NK-92 treated with Interleukin-12 subunit alpha and Interleukin-12 subunit beta, amount 100 ng/mL, for 24 hours (cell line): ENCODE results near the gene ZBTB42.

Experiments used
- DNase-seq: peaks from one replicate; lab custom pipeline; 2025; lab: John Stamatoyannopoulos, UW

ZBTB42 gene

DNA sequence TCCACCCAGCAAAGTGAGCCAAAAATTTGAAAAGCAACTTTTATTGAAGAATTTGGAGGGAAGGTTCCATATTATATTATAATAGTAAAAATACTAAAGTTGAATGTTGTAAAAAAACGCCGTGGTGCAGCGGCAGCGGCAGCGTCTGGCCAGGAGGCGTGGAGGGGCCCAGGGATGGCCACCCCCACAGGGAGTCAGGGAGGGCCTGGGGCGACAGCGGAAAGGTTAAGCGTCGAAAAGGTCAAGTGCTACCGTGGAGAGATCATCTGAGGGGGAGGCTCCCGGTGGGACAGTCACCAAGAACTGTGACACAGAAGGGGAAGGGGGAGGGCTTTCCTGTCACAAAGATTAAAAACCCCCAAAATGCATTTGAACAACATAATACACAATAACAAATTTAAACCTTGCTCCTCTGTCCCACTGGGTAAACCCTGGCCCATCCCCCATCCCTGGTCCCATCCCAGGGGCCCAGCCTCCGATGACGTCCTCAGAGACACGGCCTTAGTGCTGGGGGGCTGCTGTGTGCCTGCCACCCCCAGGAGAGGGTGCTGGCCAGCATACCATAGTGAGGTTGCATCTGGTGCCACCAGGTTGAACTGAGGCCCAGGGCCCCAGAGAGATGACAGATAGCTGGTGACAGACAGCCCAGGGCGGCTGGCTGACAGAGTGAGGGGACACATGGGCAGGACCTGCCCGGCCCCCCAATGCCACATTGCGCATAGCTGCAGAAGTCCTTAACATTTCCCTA is 31.4 kb upstream of the ZBTB42 start:
- no peak for DNase-seq

DNA sequence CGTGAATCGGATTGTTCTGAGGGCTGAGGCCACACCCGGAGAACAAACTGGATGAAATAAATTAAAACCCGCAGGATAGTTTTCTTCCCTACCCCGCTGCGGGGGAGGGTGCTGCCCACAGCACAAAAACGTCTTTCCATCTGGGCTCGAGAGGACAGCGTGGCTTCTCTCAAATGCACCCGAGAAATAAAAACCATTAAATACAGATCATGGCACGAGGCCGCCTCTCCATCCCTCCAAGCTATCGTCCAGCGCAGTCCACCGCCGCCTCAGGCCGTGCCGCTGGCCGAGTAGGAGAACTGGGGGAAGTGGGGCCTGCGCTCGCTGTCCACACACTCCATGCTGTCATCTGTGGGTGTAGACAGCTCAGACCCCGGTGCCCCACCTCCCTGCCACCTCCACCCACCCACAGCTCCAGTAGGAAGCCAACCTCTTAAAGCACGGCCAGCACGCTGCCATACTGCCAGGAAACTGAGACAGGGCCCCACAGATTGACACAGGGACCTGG is 30.8 kb upstream of the ZBTB42 start:
- no peak for DNase-seq

DNA sequence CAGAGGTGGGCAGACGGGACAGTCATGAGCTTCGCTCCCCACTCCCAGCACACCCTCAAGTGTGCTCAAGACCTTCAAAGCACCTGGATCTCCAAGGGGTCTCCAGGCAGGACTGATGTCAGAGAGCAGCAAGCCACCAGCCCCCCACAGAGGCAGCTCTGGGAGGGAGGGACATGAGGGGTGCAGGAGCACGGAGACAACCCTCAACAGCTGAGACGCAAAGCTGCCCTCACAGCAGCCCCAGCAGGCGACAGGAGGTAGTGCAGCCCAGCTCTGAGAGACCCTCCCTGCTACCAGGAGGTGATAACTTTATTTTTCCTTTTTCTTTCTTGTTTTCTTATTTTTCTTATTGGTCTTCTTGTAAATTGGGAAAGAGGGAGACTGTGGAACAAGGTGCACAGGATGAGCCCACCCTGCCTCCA is 30.0 kb upstream of the ZBTB42 start:
- no peak for DNase-seq

DNA sequence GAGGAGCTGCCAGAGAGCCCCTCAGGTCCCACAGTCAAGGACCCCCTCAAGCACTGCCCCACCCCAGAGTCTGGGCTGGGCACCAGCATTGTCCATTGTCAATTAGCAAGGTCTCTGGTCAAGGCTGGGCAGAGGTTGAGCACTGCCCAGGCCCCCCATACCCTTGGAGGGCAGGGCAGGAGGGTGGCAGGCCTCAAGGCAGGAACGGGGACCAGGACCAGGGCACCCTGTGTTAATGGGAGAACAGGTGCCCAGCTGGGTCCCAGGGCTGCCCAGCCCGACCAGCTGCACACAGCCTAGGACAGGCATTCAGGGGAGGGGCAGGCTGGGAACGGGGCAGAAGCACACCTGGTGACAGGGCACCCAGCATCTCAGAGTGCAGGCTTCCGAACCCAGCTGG is 29.5 kb upstream of the ZBTB42 start:
- DNase-seq, result no peak

DNA sequence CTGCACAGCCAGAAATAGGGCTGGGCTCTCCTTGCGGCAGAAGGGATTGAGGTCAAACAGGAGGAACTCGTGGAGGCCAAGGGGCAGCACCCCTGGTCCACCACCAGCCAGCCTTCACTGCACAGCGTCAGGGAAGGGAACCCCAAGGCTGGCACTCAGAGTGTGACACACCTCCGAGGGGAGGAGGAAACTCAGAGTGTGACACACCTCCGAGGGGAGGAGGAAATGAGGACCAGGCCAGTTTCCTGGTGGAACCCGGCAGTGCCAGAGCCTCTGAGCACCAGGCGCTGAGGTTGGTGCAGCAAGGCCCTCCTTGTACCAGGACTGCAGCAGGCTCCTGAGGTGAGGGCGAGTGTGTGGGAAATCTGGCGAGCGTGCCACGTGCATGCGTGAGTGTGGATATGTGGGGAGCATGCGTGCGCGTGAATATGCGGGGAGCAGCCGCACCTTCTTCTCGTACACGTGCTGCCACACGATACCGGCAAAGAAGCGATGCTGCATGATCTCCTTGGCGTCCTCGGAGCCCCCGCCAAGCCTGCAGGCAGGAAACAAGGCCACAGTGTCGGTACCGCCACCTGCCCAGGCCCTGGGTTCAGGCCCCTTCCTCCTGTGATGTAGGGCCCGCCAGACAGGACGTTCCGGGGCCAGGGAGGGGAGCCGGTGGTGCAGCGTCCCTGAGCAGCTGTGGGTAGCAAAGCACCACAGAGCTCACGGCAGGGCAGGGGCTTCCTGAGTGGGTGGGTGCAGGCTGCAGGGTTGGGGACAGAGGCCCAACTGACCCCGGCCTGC is 28.8 kb upstream of the ZBTB42 start:
- no peak for DNase-seq

DNA sequence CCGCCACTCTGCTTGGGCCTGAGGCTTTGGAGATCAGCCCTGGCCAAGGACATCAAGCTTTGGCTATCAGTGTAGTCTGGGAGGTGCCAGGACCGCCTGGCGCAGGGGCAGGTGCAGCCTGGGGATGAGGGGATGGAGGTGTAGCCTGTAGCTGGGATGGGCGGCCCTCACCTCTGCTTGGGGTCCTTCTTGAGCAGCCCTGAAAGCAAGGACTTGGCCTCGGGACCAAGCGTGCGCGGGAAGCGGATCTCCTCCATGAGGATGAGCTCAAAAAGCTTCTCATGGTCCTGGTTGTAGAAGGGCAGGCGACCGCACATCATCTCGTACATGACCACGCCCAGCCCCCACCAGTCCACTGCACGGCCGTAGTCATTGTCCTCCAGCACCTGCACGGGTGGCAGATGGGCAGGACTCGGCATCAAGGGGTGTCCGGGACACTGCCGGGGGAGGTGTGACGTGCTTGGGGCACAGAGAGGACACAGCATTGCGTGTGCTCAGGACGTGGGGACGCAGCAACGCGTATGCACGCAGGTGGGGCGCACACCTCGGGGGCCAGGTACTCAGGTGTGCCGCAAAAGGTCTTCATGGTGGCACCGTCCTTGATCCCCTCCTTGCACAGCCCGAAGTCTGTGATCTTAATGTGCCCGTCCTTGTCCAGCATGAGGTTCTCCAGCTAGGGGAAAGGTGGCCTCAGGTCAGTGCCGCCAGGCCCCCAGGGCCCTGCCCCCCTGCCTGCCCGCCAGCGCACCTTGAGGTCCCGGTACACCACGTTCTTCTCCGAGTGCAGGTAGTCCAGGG is 28.0 kb upstream of the ZBTB42 start:
- no peak for DNase-seq

DNA sequence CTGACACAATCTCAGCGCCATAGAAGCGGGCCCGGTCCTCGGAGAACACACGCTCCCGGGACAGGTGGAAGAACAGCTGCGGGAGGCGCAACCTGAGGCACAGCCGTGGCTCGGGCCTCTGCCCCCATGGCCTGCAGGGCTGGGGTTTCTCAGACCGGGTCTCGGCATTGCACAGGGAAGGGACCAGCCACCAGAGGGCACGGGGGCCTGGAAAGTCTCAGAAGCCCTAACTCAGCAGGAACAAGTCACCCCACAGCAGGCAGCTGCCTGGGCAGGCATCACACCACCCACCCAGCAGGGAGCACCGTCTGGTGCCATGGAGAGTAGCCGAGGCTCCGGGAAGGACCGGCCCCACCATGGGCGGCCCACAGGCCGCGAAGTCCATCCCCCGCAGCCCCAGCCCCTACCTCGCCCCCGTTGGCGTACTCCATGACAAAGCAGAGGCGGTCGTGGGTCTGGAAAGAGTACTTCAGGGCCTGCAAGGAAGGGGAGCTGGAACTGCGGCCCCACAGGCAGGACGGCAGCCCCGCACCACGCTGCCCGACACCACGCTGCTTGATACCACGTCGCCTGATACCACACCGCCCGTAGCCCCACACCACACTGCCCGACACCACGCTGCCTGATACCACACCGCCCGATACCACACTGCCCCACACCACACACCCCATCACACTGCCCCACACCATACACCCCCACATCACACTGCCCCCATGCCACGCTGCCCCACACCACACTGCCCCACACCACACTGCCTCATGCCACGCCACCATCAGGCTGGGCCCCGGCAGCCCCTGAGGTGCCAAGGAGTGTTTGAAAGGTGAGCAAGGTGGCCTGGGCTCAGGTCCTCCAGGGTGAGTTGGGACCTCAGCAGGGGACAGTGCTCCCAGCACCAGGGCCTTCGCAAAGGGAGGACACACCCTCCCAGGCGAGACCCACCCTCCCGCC is 27.1 kb upstream of the ZBTB42 start:
- no peak for DNase-seq

DNA sequence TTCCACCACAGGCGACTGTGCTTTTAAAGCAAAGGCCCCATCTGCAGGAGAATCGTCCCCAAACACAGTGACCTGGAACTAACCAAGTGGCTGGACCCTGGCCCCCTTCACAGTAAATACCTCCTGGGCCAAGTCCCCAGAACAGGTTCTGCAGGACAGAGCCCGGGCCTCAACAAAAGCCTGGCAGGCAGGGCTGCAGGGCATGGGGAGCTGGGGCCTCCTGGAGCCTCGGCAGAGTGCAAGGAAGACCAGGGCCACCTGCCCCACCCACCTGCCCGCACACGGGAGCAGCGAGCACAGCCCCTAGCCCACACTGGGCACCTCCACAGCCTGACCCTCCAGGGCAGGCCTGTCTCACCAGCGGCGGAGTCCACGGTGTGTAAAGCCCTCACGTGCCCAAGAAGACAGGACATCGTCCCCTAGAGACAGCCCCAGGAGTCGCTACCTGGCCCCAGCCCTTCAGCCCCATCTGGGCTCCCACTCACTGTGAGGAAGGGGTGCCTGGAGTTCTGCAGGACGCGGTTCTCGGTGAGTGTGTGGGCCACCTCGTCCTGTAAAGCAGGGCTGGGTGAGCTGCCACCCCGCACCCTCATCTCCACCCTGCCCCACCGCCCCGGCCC is 26.3 kb upstream of the ZBTB42 start:
- no peak for DNase-seq

DNA sequence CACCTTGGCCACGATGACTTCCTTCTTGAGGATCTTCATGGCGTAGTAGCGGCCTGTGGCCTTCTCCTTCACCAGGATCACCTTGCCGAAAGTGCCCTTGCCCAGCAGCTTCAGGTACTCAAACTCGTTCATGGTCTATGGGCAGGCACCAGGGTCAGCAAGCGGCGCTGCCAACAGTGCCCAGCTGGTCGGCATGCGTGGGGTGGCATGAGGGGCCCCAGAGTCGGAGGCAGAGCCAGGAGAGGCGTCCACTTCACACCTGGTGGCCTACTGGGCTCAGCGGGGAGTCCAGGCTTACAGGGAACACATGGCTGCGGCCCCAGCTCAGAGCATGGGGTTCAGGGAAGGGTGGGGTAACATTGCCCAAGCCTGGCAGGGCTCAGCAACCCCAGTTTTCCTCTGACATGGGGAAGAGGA is 25.8 kb upstream of the ZBTB42 start:
- DNase-seq, result no peak

DNA sequence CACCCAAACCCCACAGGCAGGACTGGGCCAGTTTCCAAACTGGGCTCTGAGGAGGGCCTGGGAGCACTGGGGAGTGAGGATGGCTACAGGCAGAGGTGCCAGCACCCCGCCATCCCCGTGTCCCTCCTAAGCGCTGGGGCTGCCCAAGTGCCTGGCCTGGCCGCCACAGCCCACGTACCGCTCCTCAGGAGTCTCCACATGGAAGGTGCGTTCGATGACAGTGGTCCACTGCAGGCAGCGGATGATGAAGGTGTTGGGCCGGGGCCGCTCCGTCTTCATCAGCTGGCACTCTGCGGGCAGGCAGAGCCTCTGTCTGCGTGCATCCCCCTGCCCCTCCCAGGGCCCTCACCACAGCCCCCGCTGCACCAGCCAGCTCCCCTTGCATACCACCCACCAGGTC is 24.4 kb upstream of the ZBTB42 start:
- DNase-seq, result no peak

DNA sequence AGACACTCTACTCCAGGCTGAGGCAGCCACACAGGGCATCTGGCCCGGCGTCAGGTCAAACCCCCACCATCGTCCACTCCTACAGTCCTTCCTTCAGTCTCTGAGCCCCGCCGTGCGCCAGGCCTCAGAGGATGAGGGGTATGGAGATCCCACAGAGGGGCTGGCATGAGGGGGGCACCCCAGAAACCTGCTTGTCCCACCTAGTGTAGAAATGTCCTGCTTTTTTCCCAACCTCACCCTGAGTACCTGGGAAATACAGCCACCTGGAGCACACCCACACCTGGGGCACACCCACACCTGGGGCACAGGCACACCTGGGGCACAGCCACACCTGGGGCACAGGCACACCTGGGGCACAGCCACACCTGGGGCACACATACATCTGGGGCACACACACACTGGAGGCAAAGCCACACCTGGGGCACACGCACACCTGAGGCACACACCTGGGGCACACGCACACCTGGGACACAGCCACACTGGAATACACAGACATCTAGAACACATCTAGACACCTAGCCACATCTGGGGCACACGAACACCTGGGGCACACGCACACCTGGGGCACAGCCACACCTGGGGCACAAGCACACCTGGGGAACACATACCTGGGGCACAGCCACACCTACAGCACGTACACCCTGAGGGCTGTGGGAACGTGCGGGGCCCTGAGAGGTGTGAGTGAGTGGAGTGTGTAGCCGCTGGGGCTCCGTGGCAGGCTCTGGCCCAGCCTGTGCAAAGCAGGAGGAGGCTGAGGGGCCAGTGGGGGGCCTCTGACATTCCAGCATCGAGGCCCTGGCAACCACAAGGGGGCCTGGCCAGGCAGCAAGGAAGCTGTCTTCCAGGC is 23.7 kb upstream of the ZBTB42 start:
- DNase-seq, result no peak

DNA sequence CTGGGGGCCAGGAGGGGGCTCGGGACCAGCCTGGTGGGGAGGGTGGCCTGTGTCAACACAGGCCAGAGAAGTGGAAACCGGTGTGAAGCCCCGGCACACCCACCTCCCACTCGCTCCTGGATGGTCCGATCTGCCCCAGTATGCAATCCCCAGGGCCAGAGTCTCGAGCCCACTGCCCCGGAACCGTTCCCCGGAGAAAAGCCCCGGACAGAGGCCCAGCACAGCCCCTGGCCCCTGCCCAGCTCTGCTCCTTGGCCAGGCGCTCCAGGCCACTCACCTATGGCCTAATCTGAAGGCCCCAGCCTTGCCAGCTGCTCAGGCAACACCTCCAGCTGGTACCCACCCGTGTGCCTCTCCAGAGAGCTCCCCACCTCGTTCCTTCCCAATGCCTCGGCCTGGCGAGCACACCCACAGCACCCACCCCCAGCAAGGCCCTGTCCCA is 23.1 kb upstream of the ZBTB42 start:
- DNase-seq, result no peak

DNA sequence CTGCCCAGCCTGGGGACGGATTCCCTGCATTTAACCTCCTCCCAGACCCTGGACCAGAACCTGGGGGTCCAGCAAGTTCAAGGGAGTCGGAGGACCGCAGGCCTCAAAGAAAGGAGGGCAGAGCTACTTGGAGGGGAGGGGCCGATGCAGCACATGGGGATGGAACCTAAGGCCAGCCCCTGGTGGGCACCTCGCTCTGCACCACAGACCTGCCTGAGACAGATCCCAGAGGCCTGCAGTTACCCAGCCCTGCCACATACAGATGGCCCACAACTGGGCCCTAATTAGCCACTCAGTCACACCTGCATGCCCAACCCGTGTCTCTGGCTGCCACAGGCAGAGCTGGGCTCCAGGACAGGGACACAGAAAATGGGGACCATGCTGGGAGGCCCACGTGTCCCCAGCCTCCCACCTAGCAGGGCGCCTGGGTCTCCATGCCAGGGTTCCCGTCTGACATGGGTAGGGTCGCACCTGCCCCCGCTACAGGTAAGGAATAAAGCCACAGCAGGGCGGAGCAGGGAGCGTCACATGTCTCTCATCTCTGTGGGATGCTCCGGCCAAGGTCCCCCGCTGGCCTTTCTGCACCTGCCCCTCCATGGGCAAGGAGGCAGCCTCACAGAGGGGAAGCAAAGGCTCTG is 22.1 kb upstream of the ZBTB42 start:
- no peak for DNase-seq

DNA sequence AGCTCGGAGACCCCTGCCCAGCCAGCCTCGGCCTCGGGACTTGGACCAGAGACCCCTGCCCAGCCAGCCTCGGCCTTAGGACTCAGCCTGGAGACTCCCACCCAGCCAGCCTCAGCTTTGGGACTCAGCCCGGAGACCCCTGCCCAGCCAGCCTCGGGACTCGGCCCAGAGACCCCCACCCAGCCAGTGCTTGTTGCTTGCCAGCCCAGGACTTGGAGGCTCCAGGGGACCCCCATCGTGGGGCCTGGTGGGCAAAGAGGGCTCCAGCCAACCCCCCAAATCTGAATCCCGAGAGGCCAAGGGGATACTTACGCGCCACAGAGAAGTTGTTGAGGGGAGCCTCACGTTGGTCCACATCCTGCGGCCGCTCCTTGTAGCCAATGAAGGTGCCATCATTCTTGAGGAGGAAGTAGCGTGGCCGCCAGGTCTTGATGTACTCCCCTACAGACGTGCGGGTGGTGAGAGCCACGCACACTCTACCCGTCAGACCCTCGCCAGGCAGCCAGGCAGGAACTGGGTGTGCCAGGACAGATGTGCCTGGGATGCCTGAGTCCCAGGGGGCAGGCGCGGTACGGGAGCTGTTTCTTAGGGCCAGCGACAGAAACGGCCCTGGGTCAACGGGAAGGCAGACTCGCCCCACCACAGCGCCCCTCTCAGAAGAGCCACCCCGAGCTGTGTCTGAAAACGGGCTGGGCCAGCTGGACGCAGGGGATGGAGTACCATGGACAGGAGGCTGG is 21.0 kb upstream of the ZBTB42 start:
- DNase-seq, result no peak

DNA sequence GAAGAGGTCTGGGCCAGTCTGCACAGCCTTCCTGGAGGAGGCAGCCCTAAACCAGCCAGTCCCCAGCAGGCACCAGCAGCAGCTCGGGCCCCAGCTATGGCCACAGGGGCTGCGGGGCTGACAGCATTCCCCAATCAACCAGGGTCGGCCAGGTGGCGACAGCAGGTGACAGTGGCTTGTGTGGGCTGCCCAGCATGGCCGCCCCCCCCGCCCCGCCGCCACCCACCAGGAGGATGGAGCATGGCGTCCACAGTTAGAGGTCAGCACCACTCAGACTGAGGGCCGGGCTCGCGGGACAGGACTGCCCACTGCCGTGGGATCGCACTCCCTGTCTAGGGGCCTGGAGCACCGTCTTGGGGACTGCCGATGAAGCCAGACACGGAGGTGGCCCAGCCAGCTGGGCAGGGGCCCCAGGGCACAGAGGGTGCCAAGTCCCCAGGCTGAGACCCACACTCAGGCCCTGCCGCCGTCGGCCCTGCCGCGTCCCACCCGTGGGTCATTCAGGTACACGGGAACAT is 20.3 kb upstream of the ZBTB42 start:
- no peak for DNase-seq

DNA sequence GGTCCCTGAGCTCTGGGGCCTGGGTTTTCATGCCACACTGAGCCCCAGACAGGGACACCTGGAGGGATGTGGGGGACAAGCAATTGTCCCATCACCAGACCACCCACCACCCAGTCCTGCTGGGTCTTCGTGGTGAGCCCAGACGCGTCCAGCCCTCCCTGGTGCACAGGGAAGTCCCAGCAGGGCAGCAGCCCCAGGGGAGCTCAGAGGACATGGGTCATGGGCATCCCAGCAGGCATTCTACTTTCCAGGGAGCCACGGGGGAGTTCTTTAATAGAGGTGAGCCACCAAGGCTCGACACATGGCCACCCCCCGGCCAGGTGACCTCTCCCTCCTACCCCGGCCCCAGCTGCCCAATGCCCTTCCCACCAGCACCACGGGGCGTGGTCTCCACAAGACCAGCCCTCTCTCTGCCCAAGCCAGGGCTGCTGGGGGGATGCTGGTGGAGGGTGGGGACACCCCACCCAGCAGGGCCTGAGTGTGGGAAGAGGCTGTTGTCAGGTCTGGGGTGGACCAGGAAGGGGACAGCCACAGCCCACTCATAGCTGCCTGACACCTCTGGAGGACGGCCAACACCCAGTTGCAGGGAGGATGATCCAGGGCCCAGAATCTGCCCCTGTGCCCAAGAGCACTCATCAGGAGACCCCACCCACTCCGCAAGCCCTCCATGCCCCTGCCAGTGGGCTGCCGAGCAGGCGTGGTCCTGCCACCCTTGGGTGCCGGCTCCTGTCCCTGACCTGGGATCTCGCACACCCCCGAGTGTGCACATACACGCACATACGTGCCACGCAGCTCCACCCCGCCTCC is 19.4 kb upstream of the ZBTB42 start:
- no peak for DNase-seq

DNA sequence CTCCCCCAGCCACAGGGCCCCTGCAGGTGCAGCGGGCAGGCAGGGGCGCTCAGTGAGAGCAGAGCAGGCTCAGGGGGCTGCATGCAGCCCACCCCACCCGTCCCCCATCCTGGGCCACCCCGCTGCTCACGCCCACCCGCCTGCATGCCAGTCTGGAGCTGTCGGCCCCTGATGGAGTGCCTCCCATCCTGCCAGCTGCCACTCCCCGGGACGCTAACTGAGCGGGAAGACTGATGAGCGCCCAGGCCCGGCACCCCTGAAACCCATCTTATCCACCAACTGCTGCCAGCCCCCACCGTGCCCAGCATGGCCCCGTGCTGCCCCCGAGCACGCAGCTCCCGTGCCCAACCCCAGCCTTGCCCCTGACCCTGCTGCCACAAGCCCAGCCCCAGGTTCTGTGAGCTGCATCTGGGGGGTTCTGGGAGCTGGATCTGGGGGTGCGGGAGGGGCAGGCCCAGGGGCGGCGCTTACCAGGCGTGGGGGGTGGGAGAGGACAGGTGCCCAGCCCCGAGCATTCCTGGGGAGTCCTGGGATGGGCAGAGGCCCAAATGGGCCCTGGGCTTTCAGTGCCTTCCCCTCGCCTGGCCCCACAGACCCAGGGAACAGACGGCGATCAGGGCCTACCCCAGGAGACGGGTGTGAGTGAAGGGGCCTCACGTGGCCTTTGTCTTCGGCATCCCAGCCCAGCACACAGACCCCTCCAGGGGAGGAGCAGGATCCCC is 18.7 kb upstream of the ZBTB42 start:
- DNase-seq, result no peak
